NCI-H1417 (cell line): ENCODE results near the gene OR4K5.
"Not testable (repeated sequence)": the region's sequence is repeated elsewhere in the genome, so short reads cannot be mapped to it uniquely, and the experiment has no call there.

ENCODE experiments used
- DNase-seq, 3 experiments: peaks; one replicate each; lab custom pipeline; 2025; lab: John Stamatoyannopoulos, UW

Gene OR4K5

GRCh38 chr14:19920021-19920657 lies at the start of gene OR4K5:
TSS of gene OR4K5 (plus strand) at chr14:19920607. CDS start at chr14:19920607, 0 bp downstream.
- DNase-seq = no peak

- no peak for DNase-seq
These were observed 47.2 kb upstream of the OR4K5 start for GRCh38 chr14:19873178-19873577.

- no peak for DNase-seq
These were observed 45.6 kb upstream of the OR4K5 start, which contains the start of gene OR4K2 for GRCh38 chr14:19874842-19875241. TSS of gene OR4K2 (plus strand) at chr14:19875142. CDS start at chr14:19876268, 1,126 bp downstream.

GRCh38 chr14:19878029-19878642 lies 42.3 kb upstream of the OR4K5 start:
- peak in 2 of 3 experiments; percentile 11 to 44 for DNase-seq

GRCh38 chr14:19895282-19895681 lies 25.1 kb upstream of the OR4K5 start:
- DNase-seq = no peak

- DNase-seq = no peak
These were observed 19.4 kb upstream of the OR4K5 start for GRCh38 chr14:19900999-19901398.

GRCh38 chr14:19902409-19902808 lies 18.0 kb upstream of the OR4K5 start:
- DNase-seq = no peak

- DNase-seq = no peak
These were observed 13.7 kb upstream of the OR4K5 start for GRCh38 chr14:19906665-19907064.

- no peak for DNase-seq
These were observed 9.3 kb upstream of the OR4K5 start for GRCh38 chr14:19911114-19911513.

- DNase-seq = no peak
These were observed 3.2 kb upstream of the OR4K5 start for GRCh38 chr14:19917243-19917642.

- no peak for DNase-seq
These were observed 2.4 kb upstream of the OR4K5 start for GRCh38 chr14:19917955-19918518.

- DNase-seq = no peak
These were observed 1.7 kb upstream of the OR4K5 start for GRCh38 chr14:19918553-19919264.

GRCh38 chr14:19930617-19931016 lies 10.2 kb downstream of the OR4K5 start, which contains the start of gene OR4K1:
TSS of gene OR4K1 (plus strand) at chr14:19930917. CDS start at chr14:19935667, 4,750 bp downstream.
- DNase-seq = no peak

- DNase-seq = no peak
These were observed 21.3 kb downstream of the OR4K5 start for GRCh38 chr14:19941668-19942067.

- no peak for DNase-seq
These were observed 27.1 kb downstream of the OR4K5 start for GRCh38 chr14:19947413-19948090.

GRCh38 chr14:19949218-19949617 lies 28.8 kb downstream of the OR4K5 start:
- DNase-seq = no peak

GRCh38 chr14:19969735-19970134 lies 49.3 kb downstream of the OR4K5 start:
- DNase-seq = not testable (repeated sequence)
